Motor neuron (in vitro differentiated cells): ENCODE results near the gene CYP46A1. TPM values are rescaled to one million over a fixed set of nuclear protein-coding genes. Genes with fewer than 3 reads are reported as not detected.

Experiments used
- ATAC-seq, 8 experiments: fragments of 200-7000 bp; cut with Tn5 transposase; replicated peaks in 6 of 8; 2 replicates each; pipeline ENCODE4 v1.8.0; 2021; ENCODE audit warnings: mild to moderate bottlenecking in 8 of 8, moderate library complexity in 8 of 8
- H3K27ac ChIP-seq, 2 donors: fragments of 250-450 bp; sonication (Bioruptor Pico); 2 replicates each; pipeline ENCODE4 v1.9.0; 2021; ENCODE audit warnings: antibody characterized with exemption in 2 of 2, mild to moderate bottlenecking in 2 of 2, moderate library complexity in 1 of 2
- H3K4me1 ChIP-seq, 2 donors: fragments of 250-450 bp; sonication (Bioruptor Pico); replicated peaks in 1 of 2; 2 replicates each; pipeline ENCODE4 v1.6.1; 2021; ENCODE audit warnings: antibody characterized with exemption in 2 of 2, mild to moderate bottlenecking in 2 of 2, moderate library complexity in 1 of 2
- H3K4me3 ChIP-seq, 5 donors: fragments of 250-450 bp; sonication (Bioruptor Pico); 2 replicates each; pipeline ENCODE4 v1.9.0; 2021; ENCODE audit warnings: antibody characterized with exemption in 5 of 5, mild to moderate bottlenecking in 5 of 5, moderate library complexity in 4 of 5
- WGBS, 10 experiments: fragments of 450-650 bp; shearing (Covaris generic); methylation state at CpG; one replicate each; pipeline ENCODE4 v1.0.0; 2022; 5-methylcytosine and 5-hydroxymethylcytosine counted together
- in situ Hi-C, 9 experiments: fragments of 400-800 bp; cut with MboI; loops; one replicate each; pipeline ENCODE4 v1.15.0; 2021; ENCODE audit warnings: low sequenced_read_pairs in 9 of 9, low pct_unique_long_range_greater_than_20kb in 2 of 9; ENCODE audit not compliant: unreplicated experiment in 9 of 9
- total RNA-seq, 8 experiments: library from RNA; unstranded; fragments of 300-600 nt; gene quantifications; 2 replicates each; pipeline versions ENCODE4 v1.2.3 to v1.2.4, GENCODE V29; 2022

Gene CYP46A1
- total RNA-seq, 8 experiments from 2014 or later = 1.7 to 12.3 (median 3.7) TPM

DNA sequence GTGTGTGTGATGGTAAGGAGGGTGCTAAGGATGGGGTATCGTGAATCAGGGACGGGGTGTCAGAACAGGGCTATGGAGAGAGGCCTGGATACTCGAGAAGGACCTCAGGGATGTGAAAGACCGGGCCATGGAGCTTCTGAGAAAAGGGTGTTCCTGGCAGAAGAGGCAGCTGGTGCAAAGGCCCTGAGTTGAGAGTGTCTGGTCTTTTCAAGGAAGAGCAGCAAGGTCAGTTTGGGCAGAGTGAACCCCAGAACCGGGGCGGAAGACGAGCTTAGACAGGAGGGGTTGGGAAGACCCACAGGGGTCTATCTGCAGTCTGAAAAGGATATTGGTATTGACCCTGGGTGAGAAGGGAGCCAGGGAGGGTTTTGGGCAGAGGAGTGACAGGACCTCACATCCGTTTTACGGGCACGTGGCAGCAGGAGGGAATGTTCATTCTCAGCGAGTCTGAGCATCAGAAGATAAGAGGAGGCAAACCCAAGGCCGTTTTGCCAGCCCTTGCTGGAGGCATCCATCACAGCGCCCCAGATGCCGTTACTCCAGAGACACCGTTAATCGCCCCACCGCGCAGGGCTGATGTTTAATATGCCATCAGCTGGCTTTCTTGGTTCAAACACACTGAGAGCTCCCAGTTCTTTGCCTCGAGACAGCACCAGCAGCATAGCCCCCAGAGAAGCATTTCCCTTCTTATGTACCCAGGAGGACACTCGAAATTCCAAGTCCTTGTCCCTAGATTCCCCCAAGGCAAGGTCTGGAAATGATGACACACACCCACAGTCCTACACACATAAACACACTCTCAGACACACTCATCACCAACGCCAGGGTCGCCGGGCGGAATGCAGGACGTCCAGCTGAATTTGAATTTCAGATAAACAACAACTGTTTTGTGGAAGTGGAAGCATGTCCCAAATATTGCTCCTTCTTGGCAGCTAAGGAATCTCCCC is 67.7 kb downstream of the CYP46A1 start:
- Histone ChIP-seq H3K4me1 (peaks cover 33 to 51% of the 10 kb centered on the region in 2 donors), H3K27ac (peak overlapping the region; percentile 5), H3K4me3 (no peak overlapping the region)
- WGBS, 10 experiments = 40 to 85% (median 65%) methylated on average over 1 to 14 of the region's 25 CpGs; no CpG with 5 or more reads in 1 of the 10 experiments
- in situ Hi-C loops = no loop called here
- peak in 5 of 8 experiments; percentile 6 to 17 (median 10) for ATAC-seq

DNA sequence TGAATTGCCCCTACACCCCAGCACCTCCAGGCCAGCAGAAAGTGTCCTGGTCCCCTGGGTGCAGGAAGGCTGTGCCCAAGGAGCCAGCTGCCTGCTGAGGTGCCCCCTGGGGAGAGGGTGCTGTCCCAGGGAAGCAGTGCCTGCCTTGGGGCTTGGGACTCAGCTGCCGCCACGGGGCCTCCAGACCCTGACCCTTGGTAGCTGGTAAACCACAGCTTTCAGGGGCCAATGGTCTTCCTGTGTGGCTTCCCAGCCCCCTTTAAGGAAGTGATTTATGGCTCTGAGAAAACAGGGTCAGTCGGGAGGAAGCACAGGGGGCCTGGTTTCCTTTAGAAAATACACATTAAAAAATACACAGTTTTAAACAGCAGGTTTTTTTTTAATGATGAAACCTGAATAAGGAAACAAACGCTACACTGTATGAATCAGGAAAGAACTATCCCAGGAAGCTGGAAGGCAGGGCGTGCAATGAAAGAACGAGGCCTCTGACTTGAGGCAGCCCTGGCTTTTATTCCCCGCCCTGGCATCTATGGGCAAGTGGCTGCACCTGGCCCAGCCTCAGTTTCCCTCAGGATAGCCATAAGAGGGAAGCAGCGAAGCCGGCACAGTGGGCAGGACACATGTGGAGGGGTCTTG is 68.5 kb downstream of the CYP46A1 start:
- H3K4me1 ChIP-seq = peaks cover 30 to 51% of the 10 kb centered on the region in 2 donors
- ATAC-seq = peak; percentile 4 to 35 (median 21)
- in situ Hi-C loops = no loop called here
- H3K27ac ChIP-seq = peak overlapping the region; percentile 5
- WGBS, 10 experiments = 21 to 100% (median 50%) methylated on average over 1 to 7 of the region's 9 CpGs; no CpG with 5 or more reads in 2 of the 10 experiments
- no peak overlapping the region for H3K4me3 ChIP-seq

DNA sequence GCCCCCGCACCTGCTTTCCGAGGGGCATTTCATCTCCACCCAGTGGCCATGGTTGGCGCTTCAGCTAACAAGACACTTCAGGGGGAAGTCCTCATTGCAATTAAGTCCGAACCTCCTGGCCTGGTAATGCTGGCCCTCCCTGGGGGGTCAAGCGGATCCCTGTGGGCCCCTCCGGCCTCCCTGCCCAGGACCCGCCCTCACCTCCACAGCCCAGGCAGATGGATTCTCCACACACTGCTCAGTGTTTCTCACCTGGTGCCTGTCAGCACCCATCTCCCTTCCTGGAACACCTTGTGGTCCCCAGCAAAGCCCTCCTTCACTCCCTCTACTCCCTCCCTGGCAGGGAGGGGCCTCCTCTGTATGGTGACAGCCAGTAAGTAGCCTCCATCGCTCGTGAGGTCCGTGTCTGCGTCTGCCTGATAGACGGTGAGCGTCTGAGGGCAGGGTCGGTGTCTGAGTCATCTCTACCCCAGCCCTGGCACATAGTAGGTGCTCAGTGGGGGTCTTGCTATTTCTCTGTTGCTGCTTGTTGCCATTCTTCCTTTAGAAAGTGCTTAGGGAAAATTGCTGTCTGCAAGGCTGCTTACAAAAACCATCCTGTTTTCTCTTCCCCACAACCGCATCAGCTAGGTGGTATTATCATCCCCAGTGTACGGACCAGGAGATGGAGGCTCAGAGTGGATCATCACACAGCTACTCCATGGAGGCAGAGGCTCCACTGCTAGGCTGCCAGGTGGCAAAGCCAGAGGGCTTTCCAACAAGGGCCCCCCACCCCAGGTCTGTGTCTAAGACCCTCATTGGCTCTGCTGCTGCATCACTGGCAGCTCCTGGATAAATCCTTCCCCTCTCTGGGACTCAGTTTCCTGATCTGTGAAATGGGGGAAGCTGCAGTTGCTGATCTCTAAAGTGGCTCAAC is 69.4 kb downstream of the CYP46A1 start:
- no peak overlapping the region for H3K27ac ChIP-seq
- no peak overlapping the region for H3K4me3 ChIP-seq
- in situ Hi-C loops = no loop called here
- 83 to 100% (median 92%) methylated on average over 1 to 8 of the region's 16 CpGs; no CpG with 5 or more reads in 7 of the 10 experiments for WGBS, 10 experiments
- H3K4me1 ChIP-seq = peaks cover 35 to 59% of the 10 kb centered on the region in 2 donors
- ATAC-seq = no peak

DNA sequence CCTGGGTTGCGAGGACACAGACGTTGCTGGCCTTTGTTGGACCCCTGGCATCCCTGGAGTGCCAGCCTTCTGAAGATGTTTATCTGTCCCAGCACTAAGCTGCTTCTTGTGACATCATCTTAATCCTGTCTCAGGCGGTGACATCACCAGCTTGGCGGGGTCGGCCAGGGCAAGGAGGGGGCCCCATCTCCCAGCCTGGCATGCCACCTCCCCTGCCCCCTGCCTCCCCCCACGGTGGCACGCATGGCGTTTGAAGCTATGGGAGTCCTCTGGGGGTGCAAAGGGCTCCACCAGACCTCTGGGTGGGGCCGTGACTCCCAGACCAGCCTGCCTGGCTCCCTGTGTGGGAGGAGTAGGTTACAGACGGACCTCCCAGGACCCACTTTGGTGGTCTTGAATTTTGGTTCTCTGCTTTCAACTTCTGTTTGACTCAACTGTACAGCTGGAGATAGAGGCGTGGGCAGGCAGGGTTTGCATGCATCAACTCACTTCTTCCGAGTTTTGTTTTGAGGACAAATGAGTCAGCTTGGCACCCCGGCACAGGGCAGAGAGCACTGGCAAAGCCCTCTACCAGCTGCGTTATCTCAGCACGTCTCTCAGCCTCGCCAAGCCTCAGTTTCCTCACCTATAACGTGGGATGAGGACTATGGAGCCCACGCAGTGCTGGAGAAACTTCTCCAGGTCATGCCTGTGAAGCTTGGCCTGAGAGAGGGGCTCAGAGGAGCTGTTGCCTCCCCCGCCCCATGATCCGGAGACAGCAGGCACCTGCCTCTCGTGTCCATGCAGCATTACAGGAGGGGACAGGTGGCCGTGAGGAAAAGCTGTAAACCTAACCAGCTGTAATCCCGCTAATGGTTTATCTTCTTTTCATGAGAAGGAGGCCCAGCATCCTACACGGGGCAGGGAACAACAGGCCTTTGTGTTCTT is 70.3 kb downstream of the CYP46A1 start:
- no peak for ATAC-seq
- in situ Hi-C loops = no loop called here
- Histone ChIP-seq H3K4me1 (peaks cover 42 to 66% of the 10 kb centered on the region in 2 donors), H3K4me3 (no peak overlapping the region), H3K27ac (no peak overlapping the region)
- 0 to 100% (median 64%) methylated on average over 1 to 9 of the region's 24 CpGs; no CpG with 5 or more reads in 1 of the 10 experiments for WGBS, 10 experiments

DNA sequence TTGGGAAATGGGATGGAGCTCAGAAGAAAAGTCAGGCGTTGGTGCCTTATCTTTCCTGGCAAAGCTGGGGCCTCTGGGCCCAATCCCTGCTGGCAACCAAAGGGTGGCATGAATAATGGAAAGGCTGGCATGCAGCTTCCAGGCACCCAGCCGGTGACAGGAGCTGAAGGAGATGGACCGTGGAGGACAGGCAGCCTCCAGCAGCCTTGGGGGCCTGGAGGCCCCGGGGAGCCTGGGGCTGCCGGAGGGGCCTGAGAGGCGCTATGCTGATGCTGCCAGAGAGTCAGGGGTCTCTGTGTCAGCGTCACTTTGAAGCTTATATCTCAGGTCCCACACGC is 70.9 kb downstream of the CYP46A1 start:
- Histone ChIP-seq H3K4me1 (peaks cover 42 to 65% of the 10 kb centered on the region in 2 donors), H3K4me3 (no peak overlapping the region), H3K27ac (no peak overlapping the region)
- in situ Hi-C loops = no loop called here
- 63 to 80% methylated on average over 1 to 3 of the region's 8 CpGs; no CpG with 5 or more reads in 8 of the 10 experiments for WGBS, 10 experiments
- ATAC-seq = no peak

DNA sequence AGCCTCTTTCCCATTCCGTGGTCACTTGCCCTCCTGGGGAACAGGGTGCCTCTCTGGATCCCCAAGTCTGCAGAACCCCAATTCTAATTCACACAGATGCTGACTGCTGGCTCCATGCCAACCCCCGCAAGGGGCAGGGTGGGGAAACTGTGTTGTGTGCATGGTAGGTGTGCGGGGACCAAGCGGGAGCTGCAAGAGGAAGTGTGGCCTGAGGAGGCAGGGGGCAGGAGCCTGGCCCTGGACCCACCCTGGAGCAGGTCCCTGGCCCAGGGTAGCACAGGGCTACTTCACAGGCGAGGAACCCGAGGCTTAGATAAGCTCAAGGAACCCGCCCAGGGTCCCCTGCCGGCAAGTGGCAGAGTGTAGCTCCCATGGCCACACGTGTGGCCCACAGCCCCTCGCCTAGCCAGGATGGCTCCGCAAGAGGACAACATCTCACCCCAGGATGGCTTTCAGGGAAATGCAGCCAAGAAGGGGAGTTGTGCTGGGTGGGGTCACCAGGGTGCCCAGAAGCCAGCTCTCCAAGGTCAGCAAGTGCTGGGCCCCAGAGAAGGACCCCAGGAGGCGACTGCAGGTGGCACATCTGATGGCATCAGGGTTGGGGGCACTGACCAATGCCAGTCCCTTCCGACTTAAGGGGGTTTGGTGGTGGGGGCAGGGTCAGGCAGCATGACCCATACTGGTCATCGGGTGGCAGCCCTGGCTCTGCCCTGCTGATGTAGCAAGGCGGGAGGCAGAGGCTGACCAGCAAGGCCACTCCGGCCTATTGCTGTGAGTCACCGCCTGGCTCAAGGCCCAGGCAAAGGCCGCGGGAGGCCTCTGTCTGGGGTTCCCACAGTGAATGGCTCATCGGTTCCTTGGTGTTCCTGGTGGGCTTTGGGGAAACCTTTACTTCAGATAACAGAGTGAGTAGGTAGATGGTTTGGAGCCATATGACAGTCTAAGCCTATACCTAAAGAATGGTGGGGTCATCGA is 71.8 kb downstream of the CYP46A1 start:
- Histone ChIP-seq H3K4me1 (peaks cover 44 to 65% of the 10 kb centered on the region in 2 donors), H3K4me3 (no peak overlapping the region), H3K27ac (no peak overlapping the region)
- 0 to 100% (median 100%) methylated on average over 1 to 4 of the region's 21 CpGs; no CpG with 5 or more reads in 6 of the 10 experiments for WGBS, 10 experiments
- in situ Hi-C loops = no loop called here
- peak in 4 of 8 experiments; percentile 16 to 52 (median 38) for ATAC-seq

DNA sequence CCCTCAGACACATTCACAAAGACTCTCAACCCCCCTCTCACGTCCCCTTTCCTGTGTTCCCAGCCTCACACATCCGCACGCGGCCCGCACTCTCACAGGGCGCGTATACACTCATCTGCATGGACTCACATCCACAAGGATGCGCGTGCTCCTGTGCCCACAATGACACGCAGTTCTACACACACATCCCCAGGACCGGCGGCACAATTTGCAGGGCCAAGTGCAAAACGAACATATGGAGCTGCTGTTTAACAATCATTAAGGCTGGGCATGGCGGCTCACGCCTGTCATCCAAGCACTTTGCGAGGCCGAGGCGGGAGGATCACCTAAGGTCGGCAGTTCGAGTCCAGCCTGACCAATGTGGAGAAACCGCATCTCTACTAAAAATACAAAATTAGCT is 72.7 kb downstream of the CYP46A1 start:
- in situ Hi-C loops = no loop called here
- 69 to 100% (median 96%) methylated on average over 1 to 12 of the region's 21 CpGs; no CpG with 5 or more reads in 4 of the 10 experiments for WGBS, 10 experiments
- Histone ChIP-seq H3K27ac (no peak overlapping the region), H3K4me1 (peaks cover 41 to 57% of the 10 kb centered on the region in 2 donors), H3K4me3 (no peak overlapping the region)
- ATAC-seq = no peak

DNA sequence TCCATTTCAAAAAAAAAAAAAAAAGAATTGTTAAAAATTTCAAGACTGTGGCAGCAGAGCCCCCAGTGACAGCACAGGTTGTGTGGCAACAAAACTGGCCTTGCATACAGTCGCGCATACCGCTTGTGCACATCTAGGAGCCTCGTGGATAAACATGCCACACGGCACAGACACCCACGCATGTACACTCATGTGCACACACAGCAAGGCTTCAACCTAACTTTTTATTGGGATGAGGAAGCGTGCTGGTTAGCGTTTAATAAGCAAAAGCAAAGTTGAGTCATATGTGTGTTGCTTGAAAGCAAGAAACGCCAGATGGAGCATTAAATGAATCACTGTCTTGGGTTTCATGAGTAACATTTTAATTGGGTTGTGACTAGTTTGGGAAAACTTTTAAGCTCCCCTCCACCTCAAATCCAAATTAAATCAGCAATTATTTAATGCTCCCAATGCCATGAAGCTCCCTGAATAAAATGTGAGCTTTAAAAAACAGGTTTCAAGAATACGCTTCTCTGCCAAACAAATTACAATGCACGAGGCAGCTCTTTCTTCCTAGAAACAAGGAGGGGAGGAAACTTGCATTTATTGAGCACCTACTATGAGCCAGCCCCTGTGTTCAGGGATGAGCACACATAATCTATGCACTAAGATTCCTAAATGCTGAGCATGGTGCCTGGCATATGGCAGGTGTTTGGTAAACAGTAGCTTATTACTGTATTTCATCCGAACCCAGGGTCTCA is 73.4 kb downstream of the CYP46A1 start:
- Histone ChIP-seq H3K4me1 (peaks cover 40 to 53% of the 10 kb centered on the region in 2 donors), H3K4me3 (no peak overlapping the region), H3K27ac (peak overlapping the region in 1 of 2 donors; percentile 46)
- in situ Hi-C loops = no loop called here
- peak in 2 of 8 experiments; percentile 3 to 8 for ATAC-seq
- WGBS, 10 experiments = 5 to 100% (median 93%) methylated on average over 1 to 11 of the region's 12 CpGs; no CpG with 5 or more reads in 1 of the 10 experiments

DNA sequence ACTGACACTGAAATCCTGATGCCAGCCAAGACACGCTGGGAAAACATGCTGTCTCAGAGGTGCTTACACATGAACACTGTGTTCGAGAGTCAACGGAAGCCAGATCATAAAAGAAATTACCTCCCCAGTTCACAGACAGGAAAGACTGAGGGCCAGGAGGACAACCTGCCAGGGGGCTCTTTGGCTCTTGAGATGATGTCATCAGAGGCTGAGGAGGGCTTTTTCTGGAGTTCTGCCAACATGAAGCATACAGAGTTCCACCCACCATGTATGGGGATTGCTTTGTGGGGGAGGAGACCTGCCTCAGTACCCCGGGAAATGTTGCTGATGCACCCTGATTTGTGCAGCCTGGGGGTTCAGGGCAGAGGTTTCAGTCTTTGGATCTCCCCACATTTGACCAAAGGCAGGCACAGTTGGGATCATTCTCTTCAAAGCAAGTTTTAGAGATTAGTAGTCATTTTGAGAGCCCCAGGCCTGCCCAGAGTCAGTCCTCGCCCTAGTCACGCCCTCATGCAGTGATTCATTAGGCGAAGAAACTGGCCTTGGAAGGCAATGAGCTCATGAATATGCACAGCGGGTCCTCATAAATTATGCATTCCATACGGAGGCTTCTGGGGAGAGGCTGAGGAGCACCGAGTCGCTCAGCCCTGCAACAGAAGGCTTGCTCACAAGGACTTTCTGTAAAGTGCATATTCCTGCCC is 74.2 kb downstream of the CYP46A1 start:
- 0 to 87% (median 25%) methylated on average over 1 to 8 of the region's 11 CpGs; no CpG with 5 or more reads in 2 of the 10 experiments for WGBS, 10 experiments
- H3K27ac ChIP-seq = peak overlapping the region; percentile 39 to 46
- no peak overlapping the region for H3K4me3 ChIP-seq
- ATAC-seq = peak; percentile 83 to 96 (median 94)
- peaks cover 33 to 46% of the 10 kb centered on the region in 2 donors for H3K4me1 ChIP-seq
- in situ Hi-C loops = no loop called here
